ENCODE results near the gene FBXO44. TPM values are rescaled to one million over a fixed set of nuclear protein-coding genes. Genes with fewer than 3 reads are reported as not detected.
"Not testable (repeated sequence)": the region's sequence is repeated elsewhere in the genome, so short reads cannot be mapped to it uniquely, and the experiment has no call there.

FBXO44 gene
- total RNA-seq, 1 donor, result 15.2 TPM

GRCh38 chr1:11626551-11626950 is 28.1 kb upstream of the FBXO44 start:
- H3K27me3 ChIP-seq (ENCODE audit: insufficient read depth, low read length), result no peaks in the 10 kb centered on the region
- H3K4me3 ChIP-seq (ENCODE audit: low read length), result no peak overlapping the region
- no peaks in the 10 kb centered on the region for H3K4me1 ChIP-seq (ENCODE audit: insufficient read depth, low read length)
- H3K9me3 ChIP-seq (ENCODE audit: low read depth, low read length), result no peaks in the 10 kb centered on the region

GRCh38 chr1:11628767-11629166 is 25.9 kb upstream of the FBXO44 start:
- Histone ChIP-seq H3K4me3 (ENCODE audit: low read length) (no peak overlapping the region), H3K27me3 (ENCODE audit: insufficient read depth, low read length) (no peaks in the 10 kb centered on the region), H3K4me1 (ENCODE audit: insufficient read depth, low read length) (no peaks in the 10 kb centered on the region), H3K9me3 (ENCODE audit: low read depth, low read length) (no peaks in the 10 kb centered on the region)

- Histone ChIP-seq H3K4me3 (ENCODE audit: low read length) (no peak overlapping the region), H3K9me3 (ENCODE audit: low read depth, low read length) (no peaks in the 10 kb centered on the region), H3K27me3 (ENCODE audit: insufficient read depth, low read length) (no peaks in the 10 kb centered on the region), H3K4me1 (ENCODE audit: insufficient read depth, low read length) (no peaks in the 10 kb centered on the region)
Measured at GRCh38 chr1:11629184-11630016, 25.3 kb upstream of the FBXO44 start.

GRCh38 chr1:11634365-11635192 is 20.1 kb upstream of the FBXO44 start:
- no peaks in the 10 kb centered on the region for H3K4me1 ChIP-seq (ENCODE audit: insufficient read depth, low read length)
- no peaks in the 10 kb centered on the region for H3K27me3 ChIP-seq (ENCODE audit: insufficient read depth, low read length)
- no peaks in the 10 kb centered on the region for H3K9me3 ChIP-seq (ENCODE audit: low read depth, low read length)
- no peak overlapping the region for H3K4me3 ChIP-seq (ENCODE audit: low read length)

- Histone ChIP-seq H3K27me3 (ENCODE audit: insufficient read depth, low read length) (no peaks in the 10 kb centered on the region), H3K9me3 (ENCODE audit: low read depth, low read length) (no peaks in the 10 kb centered on the region), H3K4me3 (ENCODE audit: low read length) (no peak overlapping the region), H3K4me1 (ENCODE audit: insufficient read depth, low read length) (no peaks in the 10 kb centered on the region)
Measured at GRCh38 chr1:11638121-11638520, 16.6 kb upstream of the FBXO44 start.

- H3K9me3 ChIP-seq (ENCODE audit: low read depth, low read length), result no peaks in the 10 kb centered on the region
- H3K4me3 ChIP-seq (ENCODE audit: low read length), result no peak overlapping the region
- no peaks in the 10 kb centered on the region for H3K27me3 ChIP-seq (ENCODE audit: insufficient read depth, low read length)
- no peaks in the 10 kb centered on the region for H3K4me1 ChIP-seq (ENCODE audit: insufficient read depth, low read length)
Measured at GRCh38 chr1:11639372-11639771, 15.3 kb upstream of the FBXO44 start.

GRCh38 chr1:11640101-11640500 is 14.6 kb upstream of the FBXO44 start:
- Histone ChIP-seq H3K9me3 (ENCODE audit: low read depth, low read length) (no peaks in the 10 kb centered on the region), H3K4me3 (ENCODE audit: low read length) (no peak overlapping the region), H3K27me3 (ENCODE audit: insufficient read depth, low read length) (no peaks in the 10 kb centered on the region), H3K4me1 (ENCODE audit: insufficient read depth, low read length) (no peaks in the 10 kb centered on the region)

- H3K4me1 ChIP-seq (ENCODE audit: insufficient read depth, low read length), result no peaks in the 10 kb centered on the region
- no peaks in the 10 kb centered on the region for H3K9me3 ChIP-seq (ENCODE audit: low read depth, low read length)
- H3K27me3 ChIP-seq (ENCODE audit: insufficient read depth, low read length), result no peaks in the 10 kb centered on the region
- no peak overlapping the region for H3K4me3 ChIP-seq (ENCODE audit: low read length)
Measured at GRCh38 chr1:11640944-11641343, 13.7 kb upstream of the FBXO44 start.

GRCh38 chr1:11641776-11642305 is 12.8 kb upstream of the FBXO44 start:
- H3K9me3 ChIP-seq (ENCODE audit: low read depth, low read length), result no peaks in the 10 kb centered on the region
- H3K4me1 ChIP-seq (ENCODE audit: insufficient read depth, low read length), result no peaks in the 10 kb centered on the region
- H3K27me3 ChIP-seq (ENCODE audit: insufficient read depth, low read length), result no peaks in the 10 kb centered on the region
- no peak overlapping the region for H3K4me3 ChIP-seq (ENCODE audit: low read length)

- H3K4me1 ChIP-seq (ENCODE audit: insufficient read depth, low read length); H3K9me3 ChIP-seq (ENCODE audit: low read depth, low read length); H3K4me3 ChIP-seq (ENCODE audit: low read length); H3K27me3 ChIP-seq (ENCODE audit: insufficient read depth, low read length): not testable (repeated sequence)
Measured at GRCh38 chr1:11642418-11643017, 12.2 kb upstream of the FBXO44 start.

- no peaks in the 10 kb centered on the region for H3K27me3 ChIP-seq (ENCODE audit: insufficient read depth, low read length)
- H3K4me3 ChIP-seq (ENCODE audit: low read length), result no peak overlapping the region
- H3K9me3 ChIP-seq (ENCODE audit: low read depth, low read length), result no peaks in the 10 kb centered on the region
- H3K4me1 ChIP-seq (ENCODE audit: insufficient read depth, low read length), result no peaks in the 10 kb centered on the region
Measured at GRCh38 chr1:11643782-11644181, 10.9 kb upstream of the FBXO44 start.

- Histone ChIP-seq H3K9me3 (ENCODE audit: low read depth, low read length) (no peaks in the 10 kb centered on the region), H3K4me3 (ENCODE audit: low read length) (no peak overlapping the region), H3K4me1 (ENCODE audit: insufficient read depth, low read length) (peaks cover 11% of the 10 kb centered on the region), H3K27me3 (ENCODE audit: insufficient read depth, low read length) (peaks cover 7% of the 10 kb centered on the region)
Measured at GRCh38 chr1:11645270-11645669, 9.4 kb upstream of the FBXO44 start.

- Histone ChIP-seq H3K27me3 (ENCODE audit: insufficient read depth, low read length) (peaks cover 7% of the 10 kb centered on the region), H3K4me3 (ENCODE audit: low read length) (no peak overlapping the region), H3K9me3 (ENCODE audit: low read depth, low read length) (no peaks in the 10 kb centered on the region), H3K4me1 (ENCODE audit: insufficient read depth, low read length) (peaks cover 16% of the 10 kb centered on the region)
Measured at GRCh38 chr1:11645670-11646265, 8.9 kb upstream of the FBXO44 start.

- H3K9me3 ChIP-seq (ENCODE audit: low read depth, low read length), result no peaks in the 10 kb centered on the region
- H3K4me1 ChIP-seq (ENCODE audit: insufficient read depth, low read length), result peaks cover 21% of the 10 kb centered on the region
- H3K27me3 ChIP-seq (ENCODE audit: insufficient read depth, low read length), result peaks cover 7% of the 10 kb centered on the region
- no peak overlapping the region for H3K4me3 ChIP-seq (ENCODE audit: low read length)
Measured at GRCh38 chr1:11646317-11646716, 8.4 kb upstream of the FBXO44 start.

- Histone ChIP-seq H3K4me1 (ENCODE audit: insufficient read depth, low read length) (peaks cover 24% of the 10 kb centered on the region), H3K4me3 (ENCODE audit: low read length) (no peak overlapping the region), H3K9me3 (ENCODE audit: low read depth, low read length) (no peaks in the 10 kb centered on the region), H3K27me3 (ENCODE audit: insufficient read depth, low read length) (peaks cover 7% of the 10 kb centered on the region)
Measured at GRCh38 chr1:11647333-11647732, 7.3 kb upstream of the FBXO44 start.

Data from mononuclear cell (primary cell).